CD4-positive, alpha-beta T cell treated with Interleukin-6 at 100 ng/mL for 8 hours (primary cell): Measurements from ENCODE around the gene GABRB1.

Experiments used
- DNase-seq: peaks from one replicate; pipeline ENCODE4 v3.0.0-alpha.2; 2020; ENCODE audit warnings: mixed read lengths, low spot score

Gene GABRB1

DNA sequence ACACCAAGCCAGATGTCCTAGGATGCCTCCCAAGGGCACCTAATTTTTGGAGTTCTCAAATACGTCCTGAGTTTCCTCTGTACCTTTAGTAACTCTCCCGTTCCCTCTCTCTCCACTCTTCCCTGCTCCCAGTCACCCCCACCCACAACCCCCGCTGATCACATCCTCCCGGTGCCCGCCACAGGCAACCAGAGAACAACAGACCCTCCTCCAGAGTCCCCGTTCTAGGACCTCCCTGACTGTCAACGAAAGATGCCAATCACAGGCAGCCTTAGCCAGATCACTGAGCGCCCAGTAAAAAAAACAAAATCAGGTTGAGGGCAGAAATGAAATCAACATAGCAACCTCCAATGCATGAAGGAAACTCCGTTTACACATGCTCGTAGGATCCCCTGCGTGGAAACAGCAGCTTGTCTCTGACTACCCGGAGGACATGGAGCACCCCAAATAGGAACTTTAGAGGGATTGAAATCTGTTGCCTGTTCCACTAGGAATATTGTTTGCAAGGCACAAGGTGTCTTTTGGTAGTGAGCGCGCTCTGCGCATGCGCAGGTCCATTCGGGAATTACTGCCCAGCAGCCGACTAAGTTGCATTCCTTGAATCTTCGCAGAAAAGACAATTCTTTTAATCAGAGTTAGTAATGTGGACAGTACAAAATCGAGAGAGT lies at the start of gene GABRB1:
GABRB1 (plus strand) TSS at position 557 of the 668 bp plus-strand sequence.
- DNase-seq, result no peak

GRCh38 chr4:46984781-46985180 lies 46.6 kb upstream of the GABRB1 start:
- DNase-seq, result no peak

GRCh38 chr4:46986922-46987638 lies 44.3 kb upstream of the GABRB1 start:
- DNase-seq, result no peak

DNA sequence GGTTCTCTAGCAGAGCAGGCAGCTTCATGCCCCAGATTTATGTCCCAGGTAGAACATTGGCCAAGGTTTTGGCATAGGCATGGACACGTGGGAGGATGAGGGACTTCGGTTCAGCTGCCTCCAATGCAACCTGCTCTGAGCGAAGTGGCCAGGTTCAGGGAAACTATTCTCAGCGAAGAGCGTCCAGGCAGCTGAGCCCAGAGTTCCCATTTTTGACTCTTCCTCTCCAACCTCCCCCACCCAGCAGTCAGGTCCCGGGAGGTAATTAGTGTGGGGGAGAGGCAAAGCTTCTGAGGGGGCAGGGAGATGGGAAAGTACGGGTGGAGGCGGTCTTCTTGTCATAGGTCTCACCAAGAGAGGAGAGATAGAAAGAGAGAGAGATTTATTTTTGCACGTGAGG lies 39.0 kb upstream of the GABRB1 start:
- DNase-seq, result no peak

DNA sequence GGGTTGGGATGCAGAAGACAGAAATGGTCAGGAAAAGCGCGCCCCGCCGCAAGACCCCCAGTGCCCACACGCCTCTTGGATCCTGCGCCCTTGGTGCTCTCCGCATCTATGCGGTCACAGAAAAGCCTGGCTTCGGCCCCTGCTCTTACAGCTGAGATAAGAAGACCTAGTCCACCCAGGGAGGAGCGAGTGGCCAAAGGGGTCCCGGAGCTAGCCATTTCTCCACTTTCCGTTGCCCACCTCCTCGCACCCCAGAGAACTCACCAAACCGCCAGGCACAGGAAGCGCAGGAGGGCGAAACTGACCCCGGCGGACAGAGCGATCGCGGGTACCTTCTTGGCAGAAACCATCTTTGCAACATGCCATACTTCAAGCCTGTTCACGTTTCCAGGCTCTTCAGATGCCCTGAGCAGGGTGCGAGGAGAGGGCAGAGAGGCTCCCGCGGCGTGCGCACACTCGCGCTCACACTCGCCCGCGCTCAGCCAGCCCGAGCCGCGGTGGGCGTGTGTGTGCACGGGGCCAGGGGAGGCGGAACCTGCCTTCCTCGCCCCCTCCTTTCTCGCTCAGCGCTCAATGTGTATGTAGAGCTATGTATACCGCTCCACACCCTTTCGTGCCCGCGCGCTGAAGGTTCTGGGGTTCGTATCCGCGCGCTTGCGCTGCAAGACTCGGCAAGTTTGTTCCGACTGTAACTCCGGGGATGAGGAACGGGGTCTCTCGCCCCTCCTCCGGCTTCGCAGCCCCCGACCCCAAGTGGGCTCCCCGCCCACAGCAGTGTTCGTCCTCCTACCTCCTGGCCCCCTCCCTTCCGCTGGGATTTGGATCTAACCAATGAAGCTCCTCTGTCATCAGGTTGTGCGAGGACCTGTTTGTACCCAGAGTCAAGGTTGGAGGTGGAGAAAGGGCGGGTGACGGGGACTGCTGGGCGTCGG lies 38.0 kb upstream of the GABRB1 start, which contains the start of gene GABRA4:
GABRA4 (minus strand) TSS at position 507 of the 932 bp plus-strand sequence; CDS start at position 350, 157 bp downstream.
- DNase-seq, result no peak

DNA sequence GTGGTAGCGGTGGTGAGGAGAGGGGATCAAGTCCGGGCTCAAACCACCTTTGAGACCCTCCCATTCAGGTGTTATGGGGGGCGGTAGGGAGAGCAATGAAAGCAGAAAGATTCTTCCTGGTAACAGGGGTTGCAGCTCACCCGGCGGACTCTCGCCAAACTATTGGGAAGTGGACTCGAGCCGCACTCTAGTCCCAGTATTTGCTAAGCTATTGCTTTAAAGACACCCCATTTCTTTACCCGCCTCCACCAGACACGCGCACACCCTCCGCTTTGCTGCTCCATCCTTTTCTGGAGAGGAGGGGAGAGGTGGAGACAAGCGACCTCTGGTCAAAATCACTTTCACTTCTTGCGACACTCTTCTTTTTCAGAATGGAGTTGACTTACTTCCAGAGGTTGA lies 37.4 kb upstream of the GABRB1 start:
- DNase-seq, result no peak

DNA sequence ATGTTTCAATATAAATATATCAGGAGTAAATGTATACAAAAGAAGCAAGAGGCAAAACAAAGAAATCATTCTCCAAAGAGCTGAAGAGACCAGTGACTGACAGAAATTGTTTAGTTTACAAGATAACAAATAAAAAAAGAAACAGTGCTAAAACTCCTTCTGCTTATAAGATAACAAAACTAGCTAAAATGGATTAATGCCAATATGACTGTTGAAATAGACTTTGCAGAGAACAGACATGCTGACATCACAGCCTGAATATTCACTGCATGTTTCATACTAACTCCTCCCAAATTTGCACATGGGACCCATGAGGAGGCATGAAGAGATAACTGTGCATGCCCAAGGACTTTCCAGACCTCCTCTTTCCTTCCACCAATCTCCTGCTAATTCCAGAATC lies 31.8 kb upstream of the GABRB1 start:
- no peak for DNase-seq

- DNase-seq, result no peak
Measured at GRCh38 chr4:47000406-47000805, 31.0 kb upstream of the GABRB1 start.

GRCh38 chr4:47002580-47002979 lies 28.8 kb upstream of the GABRB1 start:
- no peak for DNase-seq

DNA sequence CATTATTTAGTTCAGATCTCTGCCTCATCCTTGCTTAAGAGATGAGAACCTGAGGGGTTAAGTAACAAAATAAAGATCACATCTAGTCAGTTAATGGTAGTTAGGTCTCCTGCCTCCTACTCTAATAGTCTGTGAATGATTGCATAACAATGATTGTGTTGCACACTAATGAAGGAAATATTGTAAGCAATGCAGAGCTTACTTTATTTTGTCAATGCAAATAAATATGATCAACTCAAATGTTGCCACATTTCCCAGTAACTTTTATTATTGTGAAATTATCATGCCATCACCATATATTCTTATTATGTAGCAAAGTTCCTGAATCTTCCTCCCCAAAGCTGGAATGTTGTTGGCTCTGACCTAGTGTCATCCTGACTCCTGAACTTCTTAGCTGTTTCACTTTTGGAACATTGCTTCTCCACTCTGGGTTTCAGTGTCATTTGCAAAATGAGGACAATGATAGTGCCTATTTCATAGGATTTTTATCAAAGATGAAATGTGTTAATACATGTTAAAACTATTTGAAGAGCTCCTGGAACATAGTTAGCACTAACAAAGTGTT lies 20.9 kb upstream of the GABRB1 start:
- no peak for DNase-seq

GRCh38 chr4:47010912-47011446 lies 20.4 kb upstream of the GABRB1 start:
- peak; percentile 4 for DNase-seq

DNA sequence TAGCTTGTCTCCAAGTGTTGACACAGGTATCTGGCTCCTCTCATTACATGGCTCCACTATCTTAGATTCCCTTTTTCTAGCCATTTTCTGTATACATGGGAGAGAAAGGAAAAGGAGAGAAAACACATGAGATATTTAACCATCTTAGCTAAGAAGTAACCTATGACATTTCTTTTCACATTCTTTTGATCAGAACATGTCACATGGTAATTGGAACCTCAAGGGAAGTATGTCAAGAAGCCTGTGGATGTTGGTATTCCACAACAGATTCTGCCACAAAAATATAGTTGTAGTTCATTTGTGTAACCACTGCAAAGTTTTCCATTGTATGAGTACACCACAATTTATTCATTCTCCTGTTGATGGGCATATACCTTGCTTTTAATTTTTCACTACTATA lies 18.7 kb upstream of the GABRB1 start:
- DNase-seq, result no peak

- no peak for DNase-seq
Measured at GRCh38 chr4:47013373-47013772, 18.0 kb upstream of the GABRB1 start.

GRCh38 chr4:47017081-47017480 lies 14.3 kb upstream of the GABRB1 start:
- no peak for DNase-seq

GRCh38 chr4:47017494-47017893 lies 13.9 kb upstream of the GABRB1 start:
- no peak for DNase-seq

DNA sequence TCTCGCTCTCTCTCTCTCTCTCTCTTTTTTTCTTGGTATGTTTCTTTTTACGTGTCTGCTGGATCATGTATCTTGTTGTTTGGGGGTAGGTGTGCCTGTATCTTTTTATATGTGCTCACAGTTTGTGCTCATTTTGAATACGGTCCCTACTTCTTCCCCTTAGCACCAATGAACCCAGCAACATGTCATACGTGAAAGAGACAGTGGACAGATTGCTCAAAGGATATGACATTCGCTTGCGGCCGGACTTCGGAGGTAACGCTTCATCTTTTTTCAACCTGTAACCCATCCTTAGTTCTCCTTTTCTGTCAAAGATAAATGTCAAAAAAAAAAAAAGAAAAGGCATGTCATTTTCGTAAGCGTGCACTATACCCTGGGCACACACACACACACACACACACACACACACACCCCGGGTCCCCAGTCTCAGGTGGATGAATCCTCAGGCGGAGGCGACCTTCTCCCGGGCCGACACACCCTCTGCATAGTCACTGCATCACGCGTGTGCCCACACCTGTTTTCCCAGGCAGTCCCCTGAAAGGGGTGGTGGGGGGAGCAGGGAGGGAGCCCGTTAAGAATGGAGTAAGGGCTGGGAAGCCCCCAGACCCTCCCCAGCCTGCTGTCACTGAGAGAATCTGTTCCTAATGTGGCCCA lies 511 bp downstream of the GABRB1 start:
- DNase-seq, result no peak

DNA sequence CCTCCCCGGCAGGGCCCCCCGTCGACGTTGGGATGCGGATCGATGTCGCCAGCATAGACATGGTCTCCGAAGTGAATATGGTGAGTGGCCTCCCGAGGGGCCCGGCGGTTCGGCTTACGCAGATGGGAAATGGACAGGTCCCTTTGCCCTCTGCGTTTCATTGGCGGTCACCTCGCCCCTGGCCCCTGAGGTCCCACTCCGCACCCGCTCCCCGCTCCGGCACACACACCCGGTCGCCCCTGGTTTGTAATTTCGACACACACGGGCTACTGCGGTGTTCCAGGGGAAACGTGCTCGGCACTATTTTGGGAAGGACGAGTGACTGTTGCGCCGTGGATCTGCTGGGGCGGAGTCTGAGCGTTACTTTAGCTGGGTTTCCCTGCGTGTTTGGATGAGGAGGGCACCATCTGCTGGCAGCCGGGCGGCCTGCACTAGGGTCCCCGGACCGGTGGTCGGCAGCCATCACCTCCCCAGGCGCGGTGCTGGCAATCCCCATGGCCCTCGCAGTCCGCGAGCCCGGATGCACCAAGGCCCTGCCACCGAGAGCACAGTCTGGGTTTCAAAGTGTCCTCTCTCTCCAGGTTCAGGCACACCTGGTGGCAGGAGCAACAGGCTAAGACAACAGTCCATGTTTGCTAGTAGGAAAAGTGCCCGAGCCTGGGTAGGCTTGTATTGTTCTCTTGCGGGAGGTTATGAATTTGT lies 1.2 kb downstream of the GABRB1 start:
- DNase-seq, result no peak

GRCh38 chr4:47038263-47038662 lies 6.9 kb downstream of the GABRB1 start:
- no peak for DNase-seq

DNA sequence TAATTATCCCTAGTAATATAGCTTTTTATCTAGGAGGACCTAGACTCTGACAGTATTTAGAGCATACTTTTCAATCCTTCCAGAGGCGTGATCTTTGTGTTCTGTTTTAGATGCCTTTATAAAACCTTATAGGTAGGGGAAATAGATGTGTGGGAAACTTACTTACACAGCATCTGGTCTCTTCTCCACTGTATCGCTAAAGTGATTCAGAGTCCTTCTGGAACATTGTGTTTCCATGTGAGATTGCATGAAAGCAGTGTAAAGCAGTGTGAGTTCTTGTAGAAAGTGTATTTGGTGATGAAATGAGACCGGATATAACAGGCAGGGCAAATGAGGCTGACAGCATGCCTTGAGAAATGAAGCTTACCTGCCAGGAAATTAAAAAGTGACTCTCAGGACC lies 9.5 kb downstream of the GABRB1 start:
- DNase-seq, result no peak

- no peak for DNase-seq
Measured at GRCh38 chr4:47043821-47044220, 12.5 kb downstream of the GABRB1 start.

DNA sequence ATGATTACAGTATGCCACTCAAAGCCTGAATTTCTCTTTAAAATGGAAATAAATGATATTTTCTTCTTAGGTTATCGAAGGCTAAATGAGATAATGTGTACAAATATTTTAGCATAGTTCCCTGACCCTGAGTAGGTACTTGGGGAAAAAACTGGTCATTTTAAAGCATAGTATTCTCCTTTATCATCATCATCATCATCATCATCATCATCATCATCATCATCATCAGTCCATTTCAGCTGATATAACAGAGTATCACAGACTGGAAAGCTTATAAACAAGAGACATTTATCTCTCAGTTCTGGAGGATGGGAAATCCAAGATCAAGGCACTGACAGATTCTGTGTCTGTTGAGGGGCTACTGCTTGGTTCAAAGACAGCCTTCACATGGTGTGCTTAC lies 13.9 kb downstream of the GABRB1 start:
- no peak for DNase-seq
